GM11168 (cell line): ENCODE measurements around the gene SORCS3.

Experiments
- in situ Hi-C: fragments of 300-500 bp; cut with MboI; formaldehyde crosslinking; loops from one replicate; pipeline ENCODE4 v1.12.0; 2022; ENCODE audit warnings: low sequenced_read_pairs; ENCODE audit not compliant: unreplicated experiment

The SORCS3 gene

GRCh38 chr10:105279101-105279500 is 638.0 kb downstream of the SORCS3 start:
- in situ Hi-C loops: no loop called here

DNA sequence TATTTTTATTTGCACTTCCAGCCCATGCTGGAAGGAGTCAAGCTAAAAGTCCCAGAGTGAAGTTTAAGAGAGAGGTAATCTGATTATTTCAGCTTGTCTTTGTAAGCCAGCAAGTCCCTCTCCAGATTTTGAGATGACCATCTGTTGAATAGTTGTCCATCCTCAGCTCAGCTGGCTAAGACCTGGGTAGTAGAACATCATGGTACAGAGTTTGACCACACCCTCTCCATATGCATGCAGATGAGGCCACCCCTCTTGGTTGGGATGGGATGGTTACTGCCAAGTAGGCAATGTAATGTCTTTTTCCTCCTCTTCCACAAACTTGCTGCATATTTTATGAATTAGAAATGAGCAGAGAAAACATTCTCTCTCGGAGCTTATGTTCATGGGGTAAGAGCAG is 639.8 kb downstream of the SORCS3 start:
- in situ Hi-C loops: no loop called here

- in situ Hi-C loops: no loop called here
Measured at GRCh38 chr10:105284476-105285215, 643.6 kb downstream of the SORCS3 start.

- in situ Hi-C loops: no loop called here
Measured at GRCh38 chr10:105288026-105288425, 646.9 kb downstream of the SORCS3 start.

- in situ Hi-C loops: no loop called here
Measured at GRCh38 chr10:105288613-105289012, 647.5 kb downstream of the SORCS3 start.

GRCh38 chr10:105291571-105291970 is 650.5 kb downstream of the SORCS3 start:
- in situ Hi-C loops: no loop called here

GRCh38 chr10:105292236-105292635 is 651.1 kb downstream of the SORCS3 start:
- in situ Hi-C loops: no loop called here
